Kidney capillary endothelial cell (primary cell): ENCODE results near the gene SCGB1C2.

Experiments
- DNase-seq: peaks from one replicate; pipeline ENCODE4 v3.0.0-alpha.2; 2018; ENCODE audit warnings: low spot score

SCGB1C2 gene

DNA sequence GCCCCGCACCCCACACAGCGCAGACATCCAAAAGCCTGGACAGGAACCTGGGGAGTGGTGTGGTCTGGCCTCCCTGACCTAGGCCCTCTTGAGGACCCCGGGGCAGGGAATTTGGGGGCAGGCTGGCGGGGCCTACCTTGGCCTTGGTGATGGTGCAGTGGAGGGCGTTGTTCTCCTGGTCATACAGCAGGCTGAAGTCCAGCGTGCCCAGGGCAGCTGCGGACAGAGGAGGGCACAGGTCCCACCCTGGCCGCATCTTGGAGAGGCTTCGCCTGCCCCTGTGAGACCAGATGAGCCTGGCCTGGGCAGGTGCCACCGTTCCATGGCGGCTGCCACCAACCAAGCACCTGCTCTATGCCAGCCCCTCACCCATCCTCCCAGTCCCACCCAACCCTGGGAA lies 35.0 kb downstream of the SCGB1C2 start:
- DNase-seq, result no peak

DNA sequence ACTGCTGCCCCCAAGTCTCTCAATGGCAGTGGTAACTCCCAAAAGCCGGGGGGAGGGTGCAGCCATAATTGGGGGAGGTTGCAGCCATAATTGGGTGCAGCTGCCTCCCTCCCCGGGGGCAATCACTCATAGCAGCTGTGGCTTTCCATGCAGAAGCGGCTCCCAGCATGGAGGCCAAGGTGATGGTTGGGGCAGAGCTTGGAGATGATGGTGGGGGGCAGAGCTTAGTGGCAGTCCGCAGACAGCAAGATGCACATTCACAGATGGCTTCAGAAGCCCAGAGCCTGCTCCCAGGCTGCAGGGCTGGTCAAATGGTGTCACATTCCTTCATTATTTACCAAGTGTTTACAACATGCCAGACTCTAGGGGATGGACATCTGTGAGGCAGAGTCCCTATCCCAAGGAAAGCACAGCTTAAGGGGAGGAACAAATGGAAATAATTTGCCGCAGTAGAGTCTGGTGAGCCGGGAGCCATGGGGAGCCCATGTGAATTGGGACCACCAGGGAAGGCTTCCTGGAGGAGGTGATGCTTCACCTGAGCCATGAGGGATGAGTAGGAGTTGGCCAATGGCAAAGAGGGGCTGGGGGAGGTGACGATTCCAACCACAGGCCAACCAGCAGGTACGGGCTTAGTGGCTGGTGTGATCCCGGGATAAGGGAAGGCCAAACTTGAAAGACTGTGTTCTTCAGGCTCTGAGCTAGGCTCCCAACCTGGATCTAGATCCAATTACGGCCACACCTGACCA lies 36.0 kb downstream of the SCGB1C2 start:
- no peak for DNase-seq

DNA sequence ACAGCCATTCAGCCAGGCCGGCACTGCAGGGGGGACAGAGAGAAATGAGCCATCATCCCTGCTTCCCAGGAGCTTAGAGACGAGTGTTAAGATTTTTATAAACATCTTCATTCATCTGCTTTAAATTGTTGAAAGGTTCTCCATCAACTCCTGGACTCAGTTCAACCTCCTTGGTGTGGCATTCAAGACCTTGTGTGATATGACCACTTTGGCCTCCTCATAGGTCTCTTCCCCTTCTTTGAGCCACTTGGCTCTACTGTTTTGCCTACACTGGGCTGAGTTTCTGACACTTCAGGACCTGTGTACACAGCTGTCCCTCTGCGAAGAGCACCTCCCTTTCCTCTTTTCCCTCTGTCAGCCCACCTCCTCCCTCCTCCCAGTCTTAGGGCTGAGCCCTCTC lies 39.8 kb downstream of the SCGB1C2 start:
- no peak for DNase-seq

DNA sequence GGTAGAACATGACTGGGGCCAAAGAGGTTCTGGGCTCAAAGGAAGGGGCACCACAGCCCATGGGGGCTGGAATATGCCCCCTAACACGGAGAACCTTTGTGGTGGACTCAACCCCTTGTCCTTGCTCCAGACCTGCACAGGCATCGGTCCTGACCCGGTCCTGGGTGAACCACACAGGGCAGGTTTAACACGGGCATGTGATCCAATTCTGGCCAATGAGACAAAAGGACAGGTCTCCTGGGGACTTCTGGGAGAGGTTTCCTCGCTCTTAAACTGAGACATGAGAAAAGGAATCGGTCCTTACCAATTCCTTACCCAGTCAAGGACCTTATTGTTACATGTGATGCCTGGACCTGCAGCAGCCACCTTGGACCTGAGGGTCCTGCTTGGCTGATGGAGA lies 40.4 kb downstream of the SCGB1C2 start:
- no peak for DNase-seq

DNA sequence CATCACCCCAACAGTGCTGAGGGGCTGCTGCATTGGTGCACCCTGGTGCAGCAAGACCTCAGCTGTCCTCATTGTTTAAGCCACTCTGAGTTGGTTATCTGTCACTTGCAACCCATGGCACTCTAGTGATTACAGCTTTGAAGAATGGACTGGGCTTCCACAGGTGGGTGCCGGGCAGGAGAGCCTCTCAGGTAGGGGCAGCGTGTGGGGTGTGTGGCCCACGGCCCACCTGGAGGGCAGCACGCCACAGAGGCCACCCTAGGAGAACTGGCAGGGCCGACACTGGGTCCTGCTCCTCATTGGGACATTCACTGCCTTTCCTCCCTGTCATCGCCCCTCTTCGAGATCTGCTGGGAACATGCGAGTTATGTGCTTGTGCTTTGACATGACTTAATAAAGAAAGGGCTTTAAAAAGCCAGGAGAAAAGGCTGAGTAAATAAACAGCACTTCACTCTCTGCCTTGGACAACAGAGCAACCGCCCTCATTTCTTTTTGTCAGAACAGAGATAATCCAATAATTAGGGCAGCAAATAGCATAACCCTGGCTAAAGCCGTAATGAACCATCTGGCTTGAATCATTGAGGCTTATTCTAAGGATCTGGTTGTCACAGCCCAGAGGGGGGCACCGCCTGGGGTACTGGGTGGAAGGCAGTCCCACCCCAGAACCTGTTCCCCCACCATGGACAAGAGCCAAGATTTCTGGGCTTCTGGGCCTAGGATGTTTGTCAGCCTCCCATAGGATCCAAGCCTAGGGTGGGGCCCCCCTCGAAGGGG lies 41.1 kb downstream of the SCGB1C2 start:
- DNase-seq, result no peak

DNA sequence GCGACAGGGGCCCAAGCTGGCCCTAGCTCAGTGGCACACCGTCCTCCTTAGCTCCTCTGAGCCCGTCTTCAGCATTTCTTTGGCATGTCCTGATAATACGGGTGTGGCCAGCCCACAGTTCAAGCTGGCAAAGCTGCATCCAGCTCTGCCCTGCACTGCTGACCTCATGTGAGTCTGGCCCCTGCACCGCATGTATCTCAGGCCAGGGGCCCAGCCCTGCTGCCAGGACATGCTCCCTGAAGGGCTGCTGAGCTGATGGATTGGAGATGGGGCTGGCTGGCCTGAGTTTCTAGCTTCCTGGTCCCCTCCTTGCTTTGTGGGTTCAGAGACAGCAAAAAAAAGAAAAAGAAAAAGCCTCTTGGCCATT lies 41.7 kb downstream of the SCGB1C2 start:
- no peak for DNase-seq

DNA sequence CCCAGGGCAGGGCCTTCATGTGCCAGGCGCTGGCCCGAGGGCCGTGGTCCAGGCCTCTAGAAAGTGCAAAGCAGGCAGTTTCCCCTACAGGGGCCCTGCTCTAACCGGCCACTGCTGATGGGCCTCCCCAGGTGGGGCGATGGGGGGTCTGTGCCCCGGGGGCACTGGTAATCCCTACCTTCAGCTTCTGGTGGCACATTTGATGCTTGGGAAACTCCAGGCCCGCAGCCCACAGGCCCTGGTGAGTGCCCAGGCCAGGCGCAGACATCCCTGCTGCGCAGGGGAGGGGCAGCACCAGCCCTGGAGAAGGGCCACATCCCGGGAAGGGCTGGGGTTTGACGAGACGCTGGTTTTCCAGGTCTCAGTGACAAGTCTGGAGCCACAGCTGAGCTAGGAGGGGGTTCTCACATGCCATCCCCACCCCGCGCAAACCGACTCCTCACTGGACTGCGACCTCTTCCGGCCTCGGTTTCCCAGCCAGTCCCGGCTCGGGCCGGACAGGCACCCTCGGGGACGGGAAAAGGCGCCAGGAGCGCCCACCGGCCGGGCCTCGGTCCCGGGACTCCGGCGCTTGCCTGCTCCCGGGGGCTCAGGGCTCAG lies 42.5 kb downstream of the SCGB1C2 start:
- DNase-seq, result no peak

DNA sequence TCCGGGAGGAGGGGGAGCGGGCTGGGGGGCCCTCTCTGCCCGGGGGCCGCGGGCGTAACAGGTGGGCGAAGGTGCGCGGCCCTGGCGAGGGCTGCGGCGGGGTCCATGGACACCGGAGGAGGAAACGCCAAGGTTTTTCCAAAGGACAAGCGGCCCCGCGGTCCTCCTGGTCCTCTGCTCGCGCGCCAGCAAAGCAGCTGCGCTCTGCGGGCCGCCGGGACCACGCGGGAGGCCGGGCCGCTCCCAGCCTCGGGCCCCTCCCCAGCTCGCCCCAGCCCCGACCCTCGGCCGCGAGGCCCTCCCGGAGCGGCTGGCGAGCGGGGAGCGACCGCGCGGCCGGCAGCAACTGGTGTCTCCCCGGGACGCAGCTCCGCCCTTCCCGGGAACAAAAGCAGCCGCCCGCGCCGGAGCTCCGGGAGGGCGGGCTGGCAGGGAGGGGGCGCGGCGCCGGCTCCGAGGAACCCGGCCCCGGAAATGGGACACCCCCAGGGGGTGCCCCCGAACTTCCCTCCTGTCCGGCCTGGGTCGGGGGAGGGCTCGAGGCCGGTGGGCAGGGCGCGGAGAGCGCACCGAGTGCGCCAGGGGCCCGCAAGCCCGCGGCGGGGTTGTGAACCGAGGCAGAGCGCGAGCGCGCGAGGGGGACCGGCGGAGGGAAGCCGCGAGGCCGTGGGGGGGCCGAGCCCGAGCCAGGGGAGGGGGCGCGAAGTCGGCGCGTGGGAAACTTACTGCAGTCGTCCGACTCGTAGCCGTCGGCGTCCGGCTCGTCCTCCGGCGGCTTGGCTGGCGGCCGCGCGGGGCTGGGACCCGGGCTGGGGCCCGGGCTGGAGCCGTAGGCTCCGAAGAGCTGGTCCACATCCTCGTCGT lies 43.2 kb downstream of the SCGB1C2 start:
- no peak for DNase-seq

DNA sequence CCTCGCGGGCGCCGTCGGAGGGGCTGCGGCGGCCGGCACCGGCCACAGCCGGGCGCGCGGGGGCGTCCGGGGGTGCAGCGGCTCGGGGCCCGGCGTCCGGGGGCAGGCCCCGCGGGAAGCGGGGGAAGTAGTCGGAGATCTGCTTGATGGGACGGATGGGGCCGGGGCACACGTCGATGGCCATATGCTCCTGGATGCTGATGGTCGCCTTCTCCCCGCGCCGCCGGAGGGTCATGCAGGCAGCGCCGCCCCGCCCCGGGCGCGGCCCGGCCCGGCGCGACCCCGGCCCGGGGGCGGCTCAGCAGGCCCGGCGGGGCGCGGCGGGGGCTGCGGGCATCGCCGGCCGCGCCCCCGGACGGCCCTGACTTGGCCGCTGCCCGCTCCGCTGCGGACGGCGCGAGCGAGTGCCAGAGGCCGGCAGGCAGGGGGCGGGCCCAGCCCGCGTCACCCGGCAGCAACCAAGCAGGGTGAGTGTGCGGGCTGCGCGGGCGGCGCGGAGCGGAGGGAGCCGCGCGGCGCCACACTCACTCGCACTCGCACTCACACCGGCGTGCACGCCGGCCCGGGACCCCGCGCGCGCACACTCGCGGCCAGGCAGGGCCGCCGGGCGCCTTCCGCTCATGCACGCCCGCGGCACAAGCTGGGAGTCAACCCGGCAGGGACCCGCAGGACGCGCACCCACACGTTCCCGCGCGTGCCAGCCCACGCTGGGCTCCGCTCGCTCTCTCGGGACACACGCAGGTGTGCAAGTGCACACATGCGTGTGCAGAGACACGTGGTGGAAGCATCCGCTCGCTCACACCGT lies 44.1 kb downstream of the SCGB1C2 start, which contains the start of gene DOC2B:
DOC2B (minus strand) TSS at position 406 of the 805 bp plus-strand sequence; CDS start at position 235, 171 bp downstream.
- peak; percentile 47 for DNase-seq

DNA sequence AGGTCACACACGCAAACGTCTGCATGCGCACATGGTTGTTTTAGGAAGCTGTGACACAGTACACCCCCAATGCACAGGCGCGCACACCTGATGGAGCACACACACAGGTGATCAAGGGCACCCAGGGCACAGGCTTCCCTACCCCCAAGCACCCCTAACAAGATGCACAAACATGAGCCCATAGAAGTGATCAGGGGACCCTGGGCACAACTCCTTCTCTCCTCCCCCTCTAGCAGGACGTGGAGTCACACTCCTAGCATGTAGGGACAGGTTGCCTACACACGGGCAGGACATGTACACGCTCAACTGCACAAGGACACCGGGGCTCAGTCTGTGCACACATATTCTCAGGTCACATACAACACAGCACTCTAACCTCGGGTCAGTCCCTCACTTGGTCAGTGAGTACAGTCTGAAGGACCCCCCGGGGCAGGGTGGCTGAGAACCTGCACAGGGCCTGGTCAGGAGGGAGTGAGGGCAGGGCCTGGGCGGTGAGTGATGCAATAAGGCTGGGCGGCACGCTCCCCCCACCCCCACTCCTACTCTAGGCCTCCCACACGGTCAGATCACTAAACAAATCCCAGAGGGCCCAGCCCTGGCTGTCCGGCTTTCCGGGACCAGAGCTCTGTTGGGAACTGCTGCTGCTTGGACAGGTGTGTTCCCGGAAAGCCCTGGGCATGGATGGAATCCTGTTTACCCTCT lies 44.8 kb downstream of the SCGB1C2 start:
- no peak for DNase-seq

DNA sequence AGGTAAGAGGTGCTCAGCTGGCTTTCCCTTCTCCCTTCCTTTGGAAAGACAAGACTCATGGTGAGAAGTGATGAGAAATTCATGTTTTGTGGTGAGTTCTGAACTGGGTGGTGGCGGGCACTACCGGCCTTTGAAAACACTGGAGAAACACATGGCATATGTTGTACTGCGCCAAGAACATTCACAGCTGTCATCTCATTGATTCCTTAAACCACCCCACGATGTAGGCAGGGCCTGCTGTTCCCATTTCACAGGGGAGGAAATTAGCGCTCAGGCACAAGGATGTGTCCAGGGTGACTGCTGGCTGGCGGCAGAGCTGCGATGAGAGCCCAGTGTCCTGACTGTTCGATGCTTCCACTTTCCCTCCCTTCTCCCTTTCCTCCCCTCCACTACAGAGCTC lies 45.7 kb downstream of the SCGB1C2 start:
- no peak for DNase-seq

DNA sequence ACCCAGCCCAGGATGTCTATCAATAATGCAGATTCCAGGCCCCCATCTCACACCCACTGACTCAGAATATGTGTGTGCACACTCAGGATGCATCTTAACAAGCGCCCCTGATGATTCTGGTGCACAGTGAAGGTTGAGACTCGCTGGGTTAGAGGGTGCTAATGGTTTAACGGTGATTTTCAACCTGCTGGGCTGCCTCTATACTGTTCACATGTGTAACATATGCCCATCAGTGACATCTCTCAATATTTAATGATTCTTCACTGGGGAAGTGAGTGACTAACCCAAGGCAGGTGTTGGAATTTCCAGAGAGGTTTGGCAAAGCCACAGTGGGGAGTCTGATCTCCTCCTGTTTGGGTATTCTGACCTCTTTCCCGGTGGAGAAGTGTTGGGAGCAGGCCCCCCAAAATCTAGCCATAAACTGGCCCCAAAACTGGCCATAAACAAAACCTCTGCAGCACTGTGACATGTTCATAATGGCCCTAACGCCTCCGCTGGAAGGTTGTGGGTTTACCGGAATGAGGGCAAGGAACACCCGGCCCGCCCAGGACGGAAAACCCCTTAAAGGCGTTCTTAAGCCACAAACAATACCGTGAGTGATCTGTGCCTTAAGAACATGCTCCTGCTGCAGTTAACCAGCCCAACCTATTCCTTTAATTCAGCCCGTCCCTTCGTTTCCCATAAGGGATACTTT lies 48.2 kb downstream of the SCGB1C2 start:
- DNase-seq, result no peak

DNA sequence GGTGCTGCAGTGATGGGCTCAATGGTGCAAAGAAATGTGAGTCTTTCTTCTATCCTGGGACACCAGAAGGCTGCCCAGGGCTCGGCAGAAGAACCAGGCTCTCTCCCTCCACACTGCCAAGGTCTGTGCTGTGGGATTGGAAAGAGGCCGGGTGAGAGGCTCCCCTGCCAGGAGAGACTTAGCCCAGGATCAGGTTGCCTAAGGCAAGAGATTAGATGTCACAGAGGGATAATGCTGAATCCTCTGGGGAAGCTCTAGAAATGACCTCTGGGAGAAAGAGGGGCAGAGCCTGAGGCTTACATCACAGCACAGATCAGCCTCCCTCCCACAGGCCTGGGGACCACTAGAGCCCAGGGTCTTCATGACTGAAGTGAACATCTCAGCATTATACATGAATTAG lies 49.8 kb downstream of the SCGB1C2 start:
- DNase-seq, result no peak
